ENCODE measurements around the gene TSKU. TPM values are rescaled to one million over a fixed set of nuclear protein-coding genes. Genes with fewer than 3 reads are reported as not detected.

TSKU gene
- total RNA-seq, 1 donor: not detected

DNA sequence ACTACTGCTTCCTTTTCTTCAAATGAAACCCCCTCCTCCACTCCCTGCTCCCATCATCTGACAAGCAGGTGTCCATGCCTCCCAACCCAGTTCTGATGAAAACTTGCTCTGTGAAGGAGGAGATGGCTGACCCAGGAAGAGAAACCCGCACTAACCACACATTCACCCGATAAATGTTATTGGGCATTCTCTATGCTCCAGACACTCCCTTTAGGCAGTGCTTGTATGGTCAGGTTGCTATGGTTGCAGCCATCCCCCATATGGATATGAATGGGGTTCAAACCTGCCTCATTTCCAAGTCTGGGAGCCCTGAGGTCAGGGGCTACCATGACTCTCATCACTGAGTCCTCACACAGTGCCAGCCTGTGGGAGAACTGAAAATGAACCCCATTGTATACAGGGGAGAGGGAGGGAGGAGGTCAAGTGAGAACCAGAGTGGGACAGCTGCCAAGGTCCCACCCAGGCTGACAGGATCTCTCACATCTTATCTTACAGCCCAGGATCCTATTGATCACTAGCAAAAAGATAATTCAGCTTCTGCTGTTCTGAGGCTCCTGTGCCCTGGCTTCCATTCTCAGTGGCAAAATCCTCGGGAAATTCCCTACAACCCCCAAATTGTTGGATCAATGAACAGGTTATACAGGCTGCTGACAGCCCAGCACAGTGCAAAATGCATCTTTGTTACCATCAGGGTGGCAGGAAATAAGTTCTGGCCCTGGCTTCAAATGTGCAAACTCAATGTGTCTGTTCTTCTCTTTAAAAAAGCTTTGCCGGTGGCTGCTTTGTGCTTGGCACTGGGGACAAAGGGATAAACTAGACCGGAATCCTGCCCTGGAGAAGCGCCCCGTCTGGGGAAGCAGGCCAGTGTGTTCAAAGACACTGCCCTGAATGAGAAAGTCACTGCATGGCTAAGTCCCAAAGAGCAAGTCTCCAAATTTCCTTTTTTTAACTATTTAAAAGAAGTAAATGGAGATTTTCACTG, 54.8 kb downstream of the TSKU start:
- H3K27me3 ChIP-seq (ENCODE audit: insufficient read depth, low read length): no peaks in the 10 kb centered on the region
- no peaks in the 10 kb centered on the region for H3K4me1 ChIP-seq (ENCODE audit: insufficient read depth, low read length)
- no peak overlapping the region for H3K4me3 ChIP-seq (ENCODE audit: low read length)
- no peaks in the 10 kb centered on the region for H3K9me3 ChIP-seq (ENCODE audit: low read depth, low read length)

DNA sequence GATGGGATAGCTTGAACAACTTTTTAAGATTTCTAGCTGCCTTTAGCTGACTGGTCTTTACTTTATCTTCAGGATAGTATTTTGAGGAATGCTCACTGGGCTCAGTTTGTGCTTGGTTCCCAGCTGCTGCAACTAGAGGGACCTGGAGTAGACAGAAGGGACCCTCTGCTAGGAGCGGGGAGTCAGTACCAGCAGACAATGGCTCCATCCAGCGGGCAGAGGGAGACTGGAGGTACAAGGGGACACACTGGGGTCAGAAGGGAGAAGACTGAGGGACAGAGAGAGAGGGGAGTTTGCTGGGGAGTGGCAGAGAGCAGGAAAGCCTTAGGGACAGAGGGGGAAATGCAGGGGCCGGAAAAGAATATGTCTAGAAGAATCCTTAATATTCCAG, 55.5 kb downstream of the TSKU start:
- Histone ChIP-seq H3K27me3 (ENCODE audit: insufficient read depth, low read length) (no peaks in the 10 kb centered on the region), H3K9me3 (ENCODE audit: low read depth, low read length) (no peaks in the 10 kb centered on the region), H3K4me1 (ENCODE audit: insufficient read depth, low read length) (no peaks in the 10 kb centered on the region), H3K4me3 (ENCODE audit: low read length) (no peak overlapping the region)

DNA sequence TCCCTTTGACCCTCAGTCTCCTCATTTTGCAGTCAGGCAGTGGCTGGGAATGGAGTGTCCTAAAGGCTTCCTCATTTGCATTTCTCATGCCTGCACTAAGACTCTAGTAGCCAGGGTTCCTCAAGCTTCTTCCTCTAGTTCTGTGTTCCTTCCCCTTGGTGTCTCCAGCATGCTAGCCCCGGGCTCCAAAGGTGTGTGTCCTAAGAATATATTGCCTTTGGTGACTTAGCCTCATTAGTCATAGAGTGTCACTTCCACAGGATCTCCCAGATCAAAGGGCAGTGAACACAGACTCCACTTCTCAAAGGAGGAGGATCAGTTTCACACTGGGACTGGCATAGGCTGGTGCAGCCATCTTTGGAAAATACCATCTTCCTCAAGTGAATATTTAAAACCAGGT, 56.2 kb downstream of the TSKU start:
- Histone ChIP-seq H3K4me3 (ENCODE audit: low read length) (no peak overlapping the region), H3K4me1 (ENCODE audit: insufficient read depth, low read length) (no peaks in the 10 kb centered on the region), H3K27me3 (ENCODE audit: insufficient read depth, low read length) (no peaks in the 10 kb centered on the region), H3K9me3 (ENCODE audit: low read depth, low read length) (no peaks in the 10 kb centered on the region)

DNA sequence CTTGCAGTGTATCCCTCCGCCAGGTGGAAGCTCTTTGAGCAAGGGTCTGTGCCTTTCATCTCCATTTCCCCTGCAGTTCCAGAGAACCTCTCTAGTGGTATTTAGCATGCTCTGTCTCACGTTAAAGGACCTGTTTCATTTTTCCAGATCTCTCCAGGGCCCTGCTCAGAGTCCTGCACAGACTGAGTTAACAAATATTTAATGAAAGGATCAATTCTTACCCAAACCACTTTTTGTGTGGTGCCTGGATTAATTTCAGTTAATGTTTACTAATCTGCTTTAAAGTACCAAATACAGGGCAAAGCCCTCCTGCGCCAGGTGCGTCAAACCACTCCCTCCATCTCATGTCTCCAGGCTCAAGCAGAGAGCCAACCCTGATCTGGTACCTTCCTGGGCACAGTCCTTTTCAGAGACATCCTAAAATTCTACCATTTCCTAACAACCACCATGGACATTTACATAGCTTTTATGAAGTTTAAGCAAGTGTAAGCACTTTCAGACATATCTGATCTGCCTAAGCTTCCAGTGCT, 58.8 kb downstream of the TSKU start:
- Histone ChIP-seq H3K4me1 (ENCODE audit: insufficient read depth, low read length) (no peaks in the 10 kb centered on the region), H3K27me3 (ENCODE audit: insufficient read depth, low read length) (no peaks in the 10 kb centered on the region), H3K4me3 (ENCODE audit: low read length) (no peak overlapping the region), H3K9me3 (ENCODE audit: low read depth, low read length) (no peaks in the 10 kb centered on the region)

DNA sequence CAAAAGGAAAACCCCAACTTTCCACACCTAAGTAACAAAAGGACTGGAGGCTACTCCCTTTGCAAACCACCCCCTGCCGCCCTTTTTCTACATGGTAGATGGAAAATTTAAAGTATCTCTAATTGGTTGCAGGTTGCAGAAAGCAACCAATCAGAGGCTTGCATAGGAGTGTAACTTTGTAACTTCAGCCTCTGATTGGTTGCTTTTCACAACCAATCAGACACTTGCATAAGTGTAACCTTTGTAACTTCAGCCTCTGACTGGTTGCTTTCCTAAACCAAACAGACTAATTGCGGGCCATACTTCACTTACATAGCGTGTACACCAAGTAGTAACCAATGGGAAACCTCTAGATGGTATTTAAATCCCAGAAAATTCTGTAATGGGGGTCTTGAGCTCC, 60.8 kb downstream of the TSKU start:
- Histone ChIP-seq H3K4me1 (ENCODE audit: insufficient read depth, low read length) (no peaks in the 10 kb centered on the region), H3K9me3 (ENCODE audit: low read depth, low read length) (no peaks in the 10 kb centered on the region), H3K4me3 (ENCODE audit: low read length) (no peak overlapping the region)

DNA sequence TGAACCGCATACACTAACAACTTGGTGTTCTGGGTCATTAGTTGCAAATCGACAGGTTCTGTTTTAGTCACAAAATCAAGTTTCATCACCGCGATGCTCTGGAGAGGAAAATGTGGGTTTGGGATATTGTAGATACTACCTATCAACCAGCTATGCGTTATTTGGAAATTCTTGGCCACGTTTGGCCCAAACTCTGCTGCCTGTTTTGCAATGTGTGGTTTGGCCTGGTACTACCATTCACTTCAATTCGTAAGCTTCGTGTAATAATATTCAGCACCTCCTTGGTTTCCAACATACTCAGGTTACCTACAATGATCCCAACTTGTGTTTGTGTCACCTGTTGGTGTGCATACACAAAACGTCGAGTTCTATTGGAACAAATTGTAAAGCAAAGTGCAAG, 61.4 kb downstream of the TSKU start:
- Histone ChIP-seq H3K27me3 (ENCODE audit: insufficient read depth, low read length) (no peaks in the 10 kb centered on the region), H3K4me1 (ENCODE audit: insufficient read depth, low read length) (no peaks in the 10 kb centered on the region), H3K9me3 (ENCODE audit: low read depth, low read length) (no peaks in the 10 kb centered on the region), H3K4me3 (ENCODE audit: low read length) (no peak overlapping the region)

More for the DNA sequence above, 60.8 kb downstream of the TSKU start:
- no peaks in the 10 kb centered on the region for H3K27me3 ChIP-seq (ENCODE audit: insufficient read depth, low read length)

DNA sequence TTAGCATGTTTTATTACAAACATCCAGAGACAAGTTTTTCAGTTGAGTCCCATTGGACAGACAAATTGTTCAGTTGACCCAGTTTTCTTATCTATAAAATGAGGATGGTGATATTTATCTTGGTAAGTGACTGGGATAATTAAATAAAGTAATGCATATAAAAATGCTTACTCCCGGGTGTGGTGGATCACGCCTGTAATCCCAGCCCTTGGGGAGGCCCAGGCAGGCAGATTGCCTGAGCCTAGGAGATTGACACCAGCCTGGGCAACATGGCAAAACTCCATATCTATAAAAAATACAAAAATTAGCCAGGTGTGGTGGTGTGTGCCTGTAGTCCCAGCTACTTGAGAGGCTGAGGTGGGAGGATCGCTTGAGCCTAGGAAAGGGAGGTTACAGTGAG, 61.9 kb downstream of the TSKU start:
- H3K27me3 ChIP-seq (ENCODE audit: insufficient read depth, low read length): no peaks in the 10 kb centered on the region
- H3K9me3 ChIP-seq (ENCODE audit: low read depth, low read length): no peaks in the 10 kb centered on the region
- H3K4me3 ChIP-seq (ENCODE audit: low read length): no peak overlapping the region
- H3K4me1 ChIP-seq (ENCODE audit: insufficient read depth, low read length): no peaks in the 10 kb centered on the region

DNA sequence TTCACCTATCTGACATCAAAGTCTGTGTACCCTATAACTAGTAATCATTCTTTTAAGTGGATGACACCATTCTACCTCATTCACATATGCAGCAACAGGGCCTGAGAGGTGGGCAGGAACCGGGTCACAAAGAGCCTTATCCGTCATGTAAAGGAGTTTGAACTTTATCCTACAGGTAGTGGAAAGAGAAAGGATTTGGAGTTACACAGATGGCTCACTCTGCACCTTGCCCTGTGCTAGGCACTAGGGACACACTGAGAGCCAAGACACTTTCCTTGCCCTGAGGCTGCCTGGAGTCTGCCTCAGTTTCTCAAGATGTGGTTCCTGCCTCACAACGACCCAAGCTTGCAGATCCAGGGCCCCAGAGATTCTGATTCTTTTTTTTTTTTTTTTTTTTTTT, 63.3 kb downstream of the TSKU start:
- H3K4me1 ChIP-seq (ENCODE audit: insufficient read depth, low read length): no peaks in the 10 kb centered on the region
- no peak overlapping the region for H3K4me3 ChIP-seq (ENCODE audit: low read length)
- no peaks in the 10 kb centered on the region for H3K27me3 ChIP-seq (ENCODE audit: insufficient read depth, low read length)
- H3K9me3 ChIP-seq (ENCODE audit: low read depth, low read length): no peaks in the 10 kb centered on the region

Other genes starting within 250 kb of the TSKU start
- 3.0 TPM for gene LRRC32, start 112.6 kb upstream of the TSKU start, total RNA-seq
- 13.6 TPM for gene ACER3, start 77.6 kb downstream of the TSKU start, total RNA-seq